ENCODE measurements around the gene PRKAR1B.

The PRKAR1B gene

DNA sequence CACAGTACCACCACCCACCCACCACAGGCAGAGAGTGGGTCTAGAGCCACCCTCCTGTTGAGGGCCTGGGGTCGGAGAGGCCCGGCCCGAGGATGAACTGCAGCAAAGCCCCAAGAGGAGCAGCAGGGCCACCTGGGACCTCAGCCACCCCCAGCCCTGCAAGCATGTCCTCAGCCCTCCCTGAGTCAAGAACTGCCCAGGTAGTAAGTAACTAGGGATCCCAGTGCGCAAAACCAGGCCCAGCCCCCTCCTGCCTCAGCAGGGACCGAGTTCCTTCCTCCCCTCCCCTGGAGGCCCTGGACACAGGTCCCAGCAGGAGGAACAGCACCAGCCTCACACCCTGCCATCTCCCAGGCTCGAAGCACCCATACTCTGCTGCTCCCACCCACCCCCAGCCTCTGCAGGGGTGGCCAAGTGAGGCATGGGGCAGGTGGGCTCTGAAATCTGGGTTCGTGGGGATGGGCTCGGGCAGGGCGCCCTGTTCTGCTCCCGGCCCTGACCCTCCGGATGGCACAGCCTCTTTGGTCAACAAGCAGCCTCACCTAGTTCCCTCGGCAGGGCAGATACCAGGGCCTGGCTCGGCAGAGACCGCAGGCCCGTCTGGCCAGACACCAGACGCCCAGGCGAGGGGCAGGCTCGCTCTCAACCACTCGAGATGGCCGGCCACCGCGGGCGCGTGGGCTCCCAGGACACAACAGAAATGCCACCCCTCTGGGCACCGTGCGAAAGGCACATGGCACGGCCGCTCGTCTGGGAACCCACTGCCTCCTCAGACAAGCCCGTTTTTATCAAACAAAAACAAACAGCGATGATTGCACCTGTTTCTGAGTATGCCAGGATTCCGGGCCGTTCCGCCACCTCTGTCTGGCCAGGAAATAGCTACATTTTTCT, 222.6 kb downstream of the PRKAR1B start:
- TF ChIP-seq KLF10 (tag by site-specific recombination; IDR thresholded peaks at IDR 0.05) (no peak), ZNF521 (tag by site-specific recombination; IDR thresholded peaks at IDR 0.05) (no peak), ZNF341 (tag by site-specific recombination; IDR thresholded peaks at IDR 0.05; ENCODE audit: low read depth) (no peak), ZIC2 (tag by site-specific recombination; IDR thresholded peaks at IDR 0.05) (peak; percentile 46; the same call in 1 of the 2 replicates)
- Histone ChIP-seq H3K36me3 (ENCODE audit: control insufficient read depth in 2 of 2, insufficient read depth in 1 of 2, low read length in 2 of 2) (peaks cover 4 to 40% of the 10 kb centered on the region in 2 experiments; a peak in 2 of 3 replicates), H3K4me3 (ENCODE audit: low read depth, low read length) (no peak overlapping the region), H3K27ac (ENCODE audit: extremely low read depth, low read depth, low read length) (no peak overlapping the region), H3K4me1 (ENCODE audit: control insufficient read depth, insufficient read depth, low read length) (no peaks in the 10 kb centered on the region), H3K9me3 (ENCODE audit: control insufficient read depth, insufficient read depth, low read depth, low read length) (no peaks in the 10 kb centered on the region)
- CTCF ChIA-PET = interaction anchor here (1.0 kb wide), 1 partner anchor 171 kb away, joined by 3 read pairs; no protein-coding TSS in a partner anchor
- POLR2A ChIA-PET = no interaction called here

DNA sequence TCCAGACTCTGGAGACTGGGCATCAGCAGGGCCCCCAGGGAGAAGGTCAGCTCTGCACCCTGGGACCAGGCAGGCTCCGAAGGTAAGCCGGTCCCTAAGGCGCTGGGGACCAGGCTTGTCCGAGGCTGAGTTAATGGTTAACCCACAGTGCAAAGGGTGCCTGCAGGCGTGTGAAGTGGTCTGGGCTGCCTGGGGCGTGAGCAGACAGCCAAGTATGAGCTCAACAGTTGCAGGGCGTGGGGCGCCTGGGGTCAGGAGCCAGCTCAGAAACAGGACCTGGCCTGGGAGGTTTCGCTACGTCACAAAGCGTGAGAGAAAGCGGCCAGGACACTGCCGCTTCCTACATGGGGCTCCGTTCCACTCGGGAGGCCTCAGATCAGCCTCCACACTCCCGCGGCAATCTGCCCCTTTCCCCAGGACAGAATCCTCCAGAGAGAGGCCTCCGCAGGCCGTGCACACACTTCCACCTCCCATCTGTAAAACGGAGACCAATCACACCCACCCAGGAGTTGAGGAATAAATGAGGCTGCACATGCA, 223.4 kb downstream of the PRKAR1B start:
- ChIA-PET POLR2A (no interaction called here), CTCF (interaction anchor here (1.0 kb wide), 1 partner anchor 171 kb away, joined by 3 read pairs; no protein-coding TSS in a partner anchor)
- peaks cover 0 to 40% of the 10 kb centered on the region in 2 experiments; a peak in 2 of 3 replicates for H3K36me3 ChIP-seq (ENCODE audit: control insufficient read depth in 2 of 2, insufficient read depth in 1 of 2, low read length in 2 of 2)
- TF ChIP-seq ZNF214 (tag by site-specific recombination; IDR thresholded peaks at IDR 0.05; ENCODE audit: borderline replicate concordance) (no peak), ZNF514 (tag by site-specific recombination; IDR thresholded peaks at IDR 0.05) (no peak), ZNF140 (tag by site-specific recombination; IDR thresholded peaks at IDR 0.05) (no peak), ZNF302 (tag by site-specific recombination; IDR thresholded peaks at IDR 0.05; ENCODE audit: low read depth) (no peak), ZNF23 (tag by site-specific recombination; IDR thresholded peaks at IDR 0.05; ENCODE audit: borderline replicate concordance) (no peak), ZBTB20 (tag by site-specific recombination; IDR thresholded peaks at IDR 0.05) (no peak), KLF16 (tag by site-specific recombination; IDR thresholded peaks at IDR 0.05) (no peak), ZNF248 (tag by site-specific recombination; IDR thresholded peaks at IDR 0.05) (no peak), ZNF175 (tag by site-specific recombination; IDR thresholded peaks at IDR 0.05) (no peak), FEZF1 (tag by site-specific recombination; IDR thresholded peaks at IDR 0.05) (no peak), ZNF157 (tag by site-specific recombination; IDR thresholded peaks at IDR 0.05) (no peak), ZNF121 (tag by site-specific recombination; IDR thresholded peaks at IDR 0.05) (no peak), ZNF621 (tag by site-specific recombination; IDR thresholded peaks at IDR 0.05) (no peak), ZNF184 (tag by site-specific recombination; IDR thresholded peaks at IDR 0.05) (no peak)
- TF ChIP-seq, protein P1, sequence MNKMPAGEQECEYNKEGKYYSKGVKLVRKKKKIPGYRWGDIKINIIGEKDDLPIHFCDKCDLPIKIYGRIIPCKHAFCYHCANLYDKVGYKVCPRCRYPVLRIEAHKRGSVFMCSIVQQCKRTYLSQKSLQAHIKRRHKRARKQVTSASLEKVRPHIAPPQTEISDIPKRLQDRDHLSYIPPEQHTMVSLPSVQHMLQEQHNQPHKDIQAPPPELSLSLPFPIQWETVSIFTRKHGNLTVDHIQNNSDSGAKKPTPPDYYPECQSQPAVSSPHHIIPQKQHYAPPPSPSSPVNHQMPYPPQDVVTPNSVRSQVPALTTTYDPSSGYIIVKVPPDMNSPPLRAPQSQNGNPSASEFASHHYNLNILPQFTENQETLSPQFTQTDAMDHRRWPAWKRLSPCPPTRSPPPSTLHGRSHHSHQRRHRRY (tag by site-specific recombination; IDR thresholded peaks at IDR 0.05) = no peak
- TF ChIP-seq, protein P2, sequence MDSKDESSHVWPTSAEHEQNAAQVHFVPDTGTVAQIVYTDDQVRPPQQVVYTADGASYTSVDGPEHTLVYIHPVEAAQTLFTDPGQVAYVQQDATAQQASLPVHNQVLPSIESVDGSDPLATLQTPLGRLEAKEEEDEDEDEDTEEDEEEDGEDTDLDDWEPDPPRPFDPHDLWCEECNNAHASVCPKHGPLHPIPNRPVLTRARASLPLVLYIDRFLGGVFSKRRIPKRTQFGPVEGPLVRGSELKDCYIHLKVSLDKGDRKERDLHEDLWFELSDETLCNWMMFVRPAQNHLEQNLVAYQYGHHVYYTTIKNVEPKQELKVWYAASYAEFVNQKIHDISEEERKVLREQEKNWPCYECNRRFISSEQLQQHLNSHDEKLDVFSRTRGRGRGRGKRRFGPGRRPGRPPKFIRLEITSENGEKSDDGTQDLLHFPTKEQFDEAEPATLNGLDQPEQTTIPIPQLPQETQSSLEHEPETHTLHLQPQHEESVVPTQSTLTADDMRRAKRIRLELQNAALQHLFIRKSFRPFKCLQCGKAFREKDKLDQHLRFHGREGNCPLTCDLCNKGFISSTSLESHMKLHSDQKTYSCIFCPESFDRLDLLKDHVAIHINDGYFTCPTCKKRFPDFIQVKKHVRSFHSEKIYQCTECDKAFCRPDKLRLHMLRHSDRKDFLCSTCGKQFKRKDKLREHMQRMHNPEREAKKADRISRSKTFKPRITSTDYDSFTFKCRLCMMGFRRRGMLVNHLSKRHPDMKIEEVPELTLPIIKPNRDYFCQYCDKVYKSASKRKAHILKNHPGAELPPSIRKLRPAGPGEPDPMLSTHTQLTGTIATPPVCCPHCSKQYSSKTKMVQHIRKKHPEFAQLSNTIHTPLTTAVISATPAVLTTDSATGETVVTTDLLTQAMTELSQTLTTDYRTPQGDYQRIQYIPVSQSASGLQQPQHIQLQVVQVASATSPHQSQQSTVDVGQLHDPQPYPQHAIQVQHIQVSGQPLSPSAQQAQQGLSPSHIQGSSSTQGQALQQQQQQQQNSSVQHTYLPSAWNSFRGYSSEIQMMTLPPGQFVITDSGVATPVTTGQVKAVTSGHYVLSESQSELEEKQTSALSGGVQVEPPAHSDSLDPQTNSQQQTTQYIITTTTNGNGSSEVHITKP (tag by site-specific recombination; IDR thresholded peaks at IDR 0.05) = no peak
- TF ChIP-seq, protein P3, sequence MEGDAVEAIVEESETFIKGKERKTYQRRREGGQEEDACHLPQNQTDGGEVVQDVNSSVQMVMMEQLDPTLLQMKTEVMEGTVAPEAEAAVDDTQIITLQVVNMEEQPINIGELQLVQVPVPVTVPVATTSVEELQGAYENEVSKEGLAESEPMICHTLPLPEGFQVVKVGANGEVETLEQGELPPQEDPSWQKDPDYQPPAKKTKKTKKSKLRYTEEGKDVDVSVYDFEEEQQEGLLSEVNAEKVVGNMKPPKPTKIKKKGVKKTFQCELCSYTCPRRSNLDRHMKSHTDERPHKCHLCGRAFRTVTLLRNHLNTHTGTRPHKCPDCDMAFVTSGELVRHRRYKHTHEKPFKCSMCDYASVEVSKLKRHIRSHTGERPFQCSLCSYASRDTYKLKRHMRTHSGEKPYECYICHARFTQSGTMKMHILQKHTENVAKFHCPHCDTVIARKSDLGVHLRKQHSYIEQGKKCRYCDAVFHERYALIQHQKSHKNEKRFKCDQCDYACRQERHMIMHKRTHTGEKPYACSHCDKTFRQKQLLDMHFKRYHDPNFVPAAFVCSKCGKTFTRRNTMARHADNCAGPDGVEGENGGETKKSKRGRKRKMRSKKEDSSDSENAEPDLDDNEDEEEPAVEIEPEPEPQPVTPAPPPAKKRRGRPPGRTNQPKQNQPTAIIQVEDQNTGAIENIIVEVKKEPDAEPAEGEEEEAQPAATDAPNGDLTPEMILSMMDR (tag by site-specific recombination; IDR thresholded peaks at IDR 0.05) = no peak
- no peak overlapping the region for H3K4me3 ChIP-seq (ENCODE audit: low read depth, low read length)
- no peaks in the 10 kb centered on the region for H3K4me1 ChIP-seq (ENCODE audit: control insufficient read depth, insufficient read depth, low read length)
- no peak overlapping the region for H3K27ac ChIP-seq (ENCODE audit: extremely low read depth, low read depth, low read length)
- H3K9me3 ChIP-seq (ENCODE audit: control insufficient read depth, insufficient read depth, low read depth, low read length) = no peaks in the 10 kb centered on the region
